Subcutaneous adipose tissue (tissue), 4 donors: ENCODE data around the gene ADORA1. TPM values are rescaled to one million over a fixed set of nuclear protein-coding genes. Genes with fewer than 3 reads are reported as not detected.

Experiments used
- total RNA-seq, 4 donors: library from RNA; depleted of rRNA; stranded (reverse); fragments of >200 nt; gene quantifications; one replicate each; pipeline ENCODE4 v1.1.0, GENCODE V29; 2016
- TF ChIP-seq, protein P1 (sequence below): fragments of 450-650 bp; IDR thresholded peaks from one replicate; pipeline ENCODE4 v1.5.1; 2016; ENCODE audit warnings: low read depth, mild to moderate bottlenecking, control low read depth, antibody characterized with exemption, moderate library complexity

Gene ADORA1
- total RNA-seq, 4 donors from 2014 or later, result 0.33 to 8.3 (median 0.90) TPM

DNA sequence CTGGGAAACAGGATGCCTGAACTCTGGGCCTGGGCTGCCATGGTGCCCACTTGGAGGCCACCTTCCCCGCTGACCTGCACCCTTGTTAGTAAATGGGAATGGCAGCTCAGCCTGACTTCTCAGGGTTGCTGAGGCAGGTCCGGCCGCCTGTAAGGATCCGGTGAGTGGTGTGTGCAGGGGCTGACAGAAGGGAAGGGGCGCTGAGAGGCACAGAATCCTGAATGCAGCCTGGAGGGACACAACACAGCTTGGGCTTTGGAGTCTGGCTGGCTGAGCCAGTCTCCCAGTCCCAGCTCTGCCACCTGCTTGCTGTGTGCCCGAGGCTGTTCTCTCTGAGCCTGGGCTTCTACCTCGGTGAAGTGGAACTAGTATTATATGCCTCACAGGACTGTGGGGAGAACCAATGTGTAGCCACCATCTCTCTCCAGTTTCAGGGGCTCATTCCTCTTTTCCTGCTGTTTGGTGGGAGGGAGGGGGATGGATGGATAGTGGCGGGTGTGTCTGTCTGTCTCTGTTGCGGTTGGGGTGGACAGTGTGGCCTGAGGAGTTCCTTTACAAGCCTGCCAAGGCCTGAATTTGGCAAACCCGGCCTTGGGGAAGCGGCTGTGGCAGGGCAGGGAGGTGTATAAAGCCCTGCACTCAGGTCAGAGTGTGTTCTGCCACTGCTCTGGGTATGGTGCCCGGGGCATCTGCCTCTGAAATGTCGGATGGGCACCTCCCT lies 18.0 kb downstream of the ADORA1 start:
- TF ChIP-seq, protein P1, sequence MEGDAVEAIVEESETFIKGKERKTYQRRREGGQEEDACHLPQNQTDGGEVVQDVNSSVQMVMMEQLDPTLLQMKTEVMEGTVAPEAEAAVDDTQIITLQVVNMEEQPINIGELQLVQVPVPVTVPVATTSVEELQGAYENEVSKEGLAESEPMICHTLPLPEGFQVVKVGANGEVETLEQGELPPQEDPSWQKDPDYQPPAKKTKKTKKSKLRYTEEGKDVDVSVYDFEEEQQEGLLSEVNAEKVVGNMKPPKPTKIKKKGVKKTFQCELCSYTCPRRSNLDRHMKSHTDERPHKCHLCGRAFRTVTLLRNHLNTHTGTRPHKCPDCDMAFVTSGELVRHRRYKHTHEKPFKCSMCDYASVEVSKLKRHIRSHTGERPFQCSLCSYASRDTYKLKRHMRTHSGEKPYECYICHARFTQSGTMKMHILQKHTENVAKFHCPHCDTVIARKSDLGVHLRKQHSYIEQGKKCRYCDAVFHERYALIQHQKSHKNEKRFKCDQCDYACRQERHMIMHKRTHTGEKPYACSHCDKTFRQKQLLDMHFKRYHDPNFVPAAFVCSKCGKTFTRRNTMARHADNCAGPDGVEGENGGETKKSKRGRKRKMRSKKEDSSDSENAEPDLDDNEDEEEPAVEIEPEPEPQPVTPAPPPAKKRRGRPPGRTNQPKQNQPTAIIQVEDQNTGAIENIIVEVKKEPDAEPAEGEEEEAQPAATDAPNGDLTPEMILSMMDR, result no peak

DNA sequence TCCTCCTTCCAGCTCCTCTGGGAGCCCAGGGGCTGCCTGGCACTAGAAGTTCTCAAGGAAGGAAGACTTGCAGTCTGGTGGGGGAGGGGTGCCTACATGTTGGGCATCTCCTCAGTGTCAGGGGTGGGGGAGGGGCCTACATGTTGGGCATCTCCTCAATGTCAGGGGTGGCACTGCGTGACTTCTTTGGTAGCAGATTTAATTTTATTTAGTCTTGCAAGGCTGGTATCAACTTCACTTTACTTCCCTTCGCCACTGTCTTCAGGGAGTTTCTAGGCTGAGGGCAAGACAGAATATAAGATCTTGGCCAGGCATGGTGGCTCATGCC lies 18.5 kb downstream of the ADORA1 start:
- TF ChIP-seq, protein P1, result no peak

DNA sequence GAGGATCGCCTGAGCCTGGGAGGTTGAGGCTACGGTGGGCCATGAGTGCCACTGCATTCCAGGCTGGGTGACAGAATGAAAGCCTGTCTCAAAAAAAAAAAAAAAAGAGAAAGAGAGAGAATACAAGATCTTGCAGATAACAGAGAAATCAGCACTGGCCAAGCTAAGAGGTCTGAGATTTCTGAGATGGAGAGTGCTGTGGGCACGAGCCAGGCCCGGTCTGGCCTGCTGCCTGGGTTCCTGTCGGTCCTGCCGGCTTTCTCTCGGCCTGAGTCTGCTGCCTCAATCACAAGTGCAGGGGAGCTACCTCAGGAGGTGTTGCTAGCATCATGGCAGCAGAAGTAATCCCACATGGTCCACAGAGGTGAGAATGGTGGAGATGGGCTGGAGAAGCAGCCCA lies 19.0 kb downstream of the ADORA1 start:
- TF ChIP-seq, protein P1, result no peak

DNA sequence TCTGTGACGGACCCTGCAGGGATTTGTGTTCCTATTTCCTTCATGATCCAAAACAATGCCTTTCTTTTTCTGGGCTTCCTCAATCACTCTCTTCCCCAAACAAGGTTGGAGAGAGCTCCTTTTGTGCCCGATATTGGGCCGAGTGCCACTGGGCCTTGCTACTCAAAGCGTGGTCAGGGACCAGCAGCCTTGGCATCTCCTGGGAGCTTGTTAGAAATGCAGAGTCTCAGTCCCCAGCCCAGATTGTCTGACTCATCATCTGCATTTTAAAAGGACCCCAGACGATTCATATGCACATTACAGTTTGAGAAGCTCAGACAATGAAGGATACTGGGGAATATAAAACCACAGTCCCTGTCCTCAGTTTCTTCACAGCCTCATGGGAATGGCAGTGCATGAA lies 19.9 kb downstream of the ADORA1 start:
- TF ChIP-seq, protein P1, result no peak

DNA sequence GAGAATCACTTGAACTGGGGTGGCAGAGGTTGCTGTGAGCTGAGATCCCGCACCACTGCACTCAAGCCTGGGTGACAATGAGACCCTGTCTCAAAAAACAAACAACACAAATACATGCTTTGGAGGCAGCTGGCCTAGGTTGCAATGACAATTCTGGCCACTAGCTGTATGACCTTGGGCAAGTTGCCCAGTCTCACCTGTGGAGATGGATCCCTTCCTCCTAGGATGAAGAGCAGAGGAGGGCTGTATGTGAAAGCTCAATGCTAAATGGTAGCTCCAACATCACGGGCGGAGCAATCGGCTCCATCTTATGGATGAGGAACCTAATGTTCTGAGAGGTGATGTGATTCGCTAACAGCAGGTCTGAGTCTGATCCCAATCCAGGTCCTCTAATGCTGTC lies 20.6 kb downstream of the ADORA1 start:
- TF ChIP-seq, protein P1, result no peak

DNA sequence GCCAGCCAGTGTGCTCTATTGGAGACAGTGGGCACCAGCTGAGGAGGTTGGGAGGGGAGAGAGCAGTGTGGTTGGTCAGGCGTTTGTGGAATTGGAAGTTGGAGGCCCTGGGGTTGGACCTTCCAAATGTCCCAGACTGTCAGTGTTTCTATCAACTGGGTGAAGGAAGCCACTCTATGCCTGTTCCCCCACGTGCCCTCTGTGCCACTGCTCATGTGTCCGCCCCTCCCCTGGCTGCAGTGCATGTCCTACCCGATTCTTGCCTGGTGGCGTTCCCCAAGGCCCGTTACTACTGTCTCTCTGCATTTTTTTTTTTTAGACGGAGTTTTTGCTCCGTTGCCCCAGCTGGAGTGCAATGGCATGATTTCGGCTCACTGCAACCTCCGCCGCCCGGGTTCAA lies 21.1 kb downstream of the ADORA1 start:
- TF ChIP-seq, protein P1, result no peak

DNA sequence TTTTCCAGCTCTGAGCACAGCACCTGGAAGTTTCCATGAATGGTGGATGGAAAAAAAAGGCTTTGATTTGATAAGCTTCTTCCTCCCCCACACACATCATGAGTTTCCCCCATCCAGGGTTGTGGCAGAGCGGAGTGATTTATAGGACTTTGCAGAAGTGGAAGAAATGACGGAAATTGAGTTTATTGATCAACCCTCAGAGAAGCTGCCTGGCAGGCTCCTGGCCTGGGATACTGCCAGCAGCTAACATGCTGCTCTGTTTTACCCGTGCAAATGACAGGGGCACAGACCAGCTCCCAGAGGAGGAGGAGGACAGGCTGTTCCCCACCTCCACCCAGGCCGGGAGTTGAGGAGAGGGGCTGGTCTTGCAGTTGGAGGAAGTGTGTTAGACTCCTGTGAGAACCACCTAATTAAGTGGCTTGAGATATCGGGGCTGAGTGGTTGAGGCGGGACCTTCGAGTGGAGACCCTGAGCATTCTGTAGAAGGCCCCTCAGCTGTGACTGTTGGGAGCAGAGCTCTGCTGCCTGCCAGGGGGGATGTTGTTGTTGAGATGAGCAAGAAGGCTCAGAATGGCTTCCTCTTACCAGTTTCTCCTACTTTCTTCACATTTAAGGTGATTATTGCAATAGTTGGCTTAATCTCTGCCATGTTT lies 21.8 kb downstream of the ADORA1 start:
- TF ChIP-seq, protein P1, result no peak
